HEK293 (cell line): Measurements from ENCODE around the gene TSPAN9.

ENCODE experiments used
- GLI4 ChIP-seq: fragments of 450-650 bp; formaldehyde crosslinking; IDR thresholded peaks from 2 replicates; pipeline ENCODE4 v1.5.1; 2016; ENCODE audit warnings: missing biosample characterization, missing genetic modification characterization
- GLIS1 ChIP-seq: fragments of 450-650 bp; formaldehyde crosslinking; IDR thresholded peaks from 2 replicates; pipeline ENCODE4 v1.5.1; 2016; ENCODE audit warnings: missing biosample characterization, missing genetic modification characterization
- KLF7 ChIP-seq: fragments of 450-650 bp; formaldehyde crosslinking; IDR thresholded peaks from 2 replicates; pipeline ENCODE4 v1.5.1; 2016; ENCODE audit warnings: missing biosample characterization, missing genetic modification characterization, borderline replicate concordance
- PRDM1 ChIP-seq: fragments of 450-650 bp; formaldehyde crosslinking; IDR thresholded peaks from 2 replicates; pipeline ENCODE4; 2016; ENCODE audit warnings: missing biosample characterization, missing genetic modification characterization
- REPIN1 ChIP-seq: fragments of 450-650 bp; formaldehyde crosslinking; IDR thresholded peaks from 2 replicates; pipeline ENCODE4 v1.5.1; 2017; ENCODE audit warnings: missing biosample characterization, missing genetic modification characterization, low read depth
- ZBTB20 ChIP-seq: fragments of 450-650 bp; formaldehyde crosslinking; IDR thresholded peaks from 2 replicates; pipeline ENCODE4 v1.5.1; 2016; ENCODE audit warnings: missing biosample characterization, missing genetic modification characterization
- ZEB2 ChIP-seq: fragments of 450-650 bp; formaldehyde crosslinking; IDR thresholded peaks from 2 replicates; pipeline ENCODE4 v1.5.1; 2016; ENCODE audit warnings: missing biosample characterization, missing genetic modification characterization
- ZFP69B ChIP-seq: fragments of 450-650 bp; formaldehyde crosslinking; IDR thresholded peaks from 2 replicates; pipeline ENCODE4 v1.5.1; 2016; ENCODE audit warnings: missing biosample characterization, missing genetic modification characterization
- ZIC2 ChIP-seq: fragments of 450-650 bp; formaldehyde crosslinking; IDR thresholded peaks from 2 replicates; pipeline ENCODE4 v1.5.1; 2016; ENCODE audit warnings: missing biosample characterization, missing genetic modification characterization
- ZNF132 ChIP-seq: fragments of 450-650 bp; formaldehyde crosslinking; IDR thresholded peaks from 2 replicates; pipeline ENCODE4 v1.5.1; 2017; ENCODE audit warnings: missing biosample characterization, missing genetic modification characterization, borderline replicate concordance
- ZNF157 ChIP-seq: fragments of 450-650 bp; formaldehyde crosslinking; IDR thresholded peaks from 2 replicates; pipeline ENCODE4 v1.5.1; 2016; ENCODE audit warnings: missing biosample characterization, missing genetic modification characterization
- ZNF202 ChIP-seq: fragments of 450-650 bp; formaldehyde crosslinking; IDR thresholded peaks from 2 replicates; pipeline ENCODE4 v1.5.1; 2016; ENCODE audit warnings: missing biosample characterization, missing genetic modification characterization, borderline replicate concordance
- ZNF302 ChIP-seq: fragments of 450-650 bp; formaldehyde crosslinking; IDR thresholded peaks from 2 replicates; pipeline ENCODE4 v1.5.1; 2016; ENCODE audit warnings: missing biosample characterization, missing genetic modification characterization, low read depth
- ZNF335 ChIP-seq: fragments of 450-650 bp; formaldehyde crosslinking; conservative IDR thresholded peaks from 2 replicates; pipeline ENCODE4 v1.5.1; 2016; ENCODE audit warnings: missing biosample characterization, missing genetic modification characterization
- ZNF341 ChIP-seq: fragments of 450-650 bp; formaldehyde crosslinking; IDR thresholded peaks from 2 replicates; pipeline ENCODE4; 2016; ENCODE audit warnings: low read depth, missing biosample characterization, missing genetic modification characterization
- ZNF354C ChIP-seq: fragments of 450-650 bp; formaldehyde crosslinking; IDR thresholded peaks from 2 replicates; pipeline ENCODE4 v1.5.1; 2016; ENCODE audit warnings: missing biosample characterization, missing genetic modification characterization, low read depth, borderline replicate concordance
- ZNF394 ChIP-seq: fragments of 450-650 bp; formaldehyde crosslinking; IDR thresholded peaks from 2 replicates; pipeline ENCODE4 v1.5.1; 2016; ENCODE audit warnings: missing biosample characterization, missing genetic modification characterization, mild to moderate bottlenecking, moderate library complexity, borderline replicate concordance
- ZNF768 ChIP-seq: fragments of 450-650 bp; formaldehyde crosslinking; IDR thresholded peaks from 2 replicates; pipeline ENCODE4 v1.5.1; 2018; ENCODE audit warnings: missing biosample characterization, mild to moderate bottlenecking, missing genetic modification characterization
- ZNF792 ChIP-seq: fragments of 450-650 bp; formaldehyde crosslinking; IDR thresholded peaks from 2 replicates; pipeline ENCODE4 v1.5.1; 2016; ENCODE audit warnings: missing biosample characterization, missing genetic modification characterization
- ZNF837 ChIP-seq: fragments of 450-650 bp; formaldehyde crosslinking; IDR thresholded peaks from 2 replicates; pipeline ENCODE4 v1.5.1; 2016; ENCODE audit warnings: missing biosample characterization, missing genetic modification characterization
- TF ChIP-seq, protein P1 (sequence below): fragments of 450-650 bp; formaldehyde crosslinking; optimal IDR thresholded peaks from 2 replicates; pipeline ENCODE3; 2016; ENCODE audit warnings: missing biosample characterization, mild to moderate bottlenecking, missing genetic modification characterization
- TF ChIP-seq, protein P2 (sequence below): fragments of 450-650 bp; formaldehyde crosslinking; IDR thresholded peaks from 2 replicates; pipeline ENCODE4 v1.5.1; 2016; ENCODE audit warnings: missing biosample characterization, missing genetic modification characterization
- TF ChIP-seq, protein P3 (sequence below): fragments of 450-650 bp; formaldehyde crosslinking; IDR thresholded peaks from 2 replicates; pipeline ENCODE4 v1.5.1; 2017; ENCODE audit warnings: missing biosample characterization, mild to moderate bottlenecking, missing genetic modification characterization, moderate library complexity
- TF ChIP-seq, protein P4 (sequence below): fragments of 450-650 bp; formaldehyde crosslinking; IDR thresholded peaks from 2 replicates; pipeline ENCODE4 v1.5.1; 2016; ENCODE audit warnings: missing biosample characterization, missing genetic modification characterization
- TF ChIP-seq, protein P5 (sequence below): fragments of 450-650 bp; formaldehyde crosslinking; IDR thresholded peaks from 2 replicates; pipeline ENCODE4 v1.5.1; 2017; ENCODE audit warnings: missing biosample characterization, missing genetic modification characterization
- TF ChIP-seq, protein P6 (sequence below): fragments of 450-650 bp; formaldehyde crosslinking; IDR thresholded peaks from 2 replicates; pipeline ENCODE4 v1.5.1; 2016; ENCODE audit warnings: missing biosample characterization, missing genetic modification characterization
- TF ChIP-seq, protein P7 (sequence below): fragments of 450-650 bp; formaldehyde crosslinking; IDR thresholded peaks from 2 replicates; pipeline ENCODE4 v1.5.1; 2016; ENCODE audit warnings: missing biosample characterization, missing genetic modification characterization

Gene TSPAN9

DNA sequence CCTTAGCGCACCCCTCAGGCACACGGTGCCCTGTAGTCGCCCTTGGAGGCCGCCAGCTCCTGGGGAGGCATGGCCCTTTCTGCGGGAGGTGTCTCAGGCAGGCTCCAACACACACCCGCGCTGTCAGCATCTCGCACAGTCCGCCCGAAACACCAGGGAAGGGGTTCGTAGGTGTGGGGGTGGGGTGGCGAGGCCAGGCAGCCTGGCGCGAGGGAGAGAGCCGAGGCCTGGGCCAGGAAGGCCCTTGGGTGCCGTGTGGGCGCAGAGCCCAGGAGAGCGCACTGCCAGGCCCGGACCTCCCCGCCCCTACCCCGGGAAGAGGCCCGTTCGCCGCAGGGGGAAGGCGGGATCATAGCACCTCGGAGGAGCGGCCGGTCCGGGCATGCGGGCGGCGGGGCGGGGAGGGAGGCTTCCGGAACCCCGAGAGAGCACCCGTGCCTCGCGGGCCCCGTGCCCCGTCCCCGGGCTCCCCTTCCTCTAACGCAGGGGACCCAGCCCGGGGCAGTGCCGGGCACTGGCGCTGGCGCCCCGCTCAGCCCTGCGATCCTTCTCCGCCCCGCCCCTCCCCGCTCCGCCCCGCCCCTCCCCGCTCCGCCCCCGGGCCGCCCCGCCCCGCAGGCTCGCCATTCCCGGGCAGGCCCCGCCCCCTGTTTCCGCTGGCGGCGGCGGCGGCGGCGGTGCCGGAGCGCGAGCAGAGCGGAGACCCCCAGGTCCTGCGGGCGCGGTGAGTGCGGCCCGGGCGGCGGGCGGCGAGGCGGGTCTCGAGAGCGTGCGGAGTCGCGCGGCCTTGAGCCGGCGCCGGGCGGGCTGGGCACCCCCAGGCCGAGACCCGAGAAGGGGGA lies at the start of gene TSPAN9 (continued):
- TF ChIP-seq, protein P1, sequence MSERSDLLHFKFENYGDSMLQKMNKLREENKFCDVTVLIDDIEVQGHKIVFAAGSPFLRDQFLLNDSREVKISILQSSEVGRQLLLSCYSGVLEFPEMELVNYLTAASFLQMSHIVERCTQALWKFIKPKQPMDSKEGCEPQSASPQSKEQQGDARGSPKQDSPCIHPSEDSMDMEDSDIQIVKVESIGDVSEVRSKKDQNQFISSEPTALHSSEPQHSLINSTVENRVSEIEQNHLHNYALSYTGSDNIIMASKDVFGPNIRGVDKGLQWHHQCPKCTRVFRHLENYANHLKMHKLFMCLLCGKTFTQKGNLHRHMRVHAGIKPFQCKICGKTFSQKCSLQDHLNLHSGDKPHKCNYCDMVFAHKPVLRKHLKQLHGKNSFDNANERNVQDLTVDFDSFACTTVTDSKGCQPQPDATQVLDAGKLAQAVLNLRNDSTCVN (tag by site-specific recombination) = peak; percentile 72
- TF ChIP-seq, protein P2, sequence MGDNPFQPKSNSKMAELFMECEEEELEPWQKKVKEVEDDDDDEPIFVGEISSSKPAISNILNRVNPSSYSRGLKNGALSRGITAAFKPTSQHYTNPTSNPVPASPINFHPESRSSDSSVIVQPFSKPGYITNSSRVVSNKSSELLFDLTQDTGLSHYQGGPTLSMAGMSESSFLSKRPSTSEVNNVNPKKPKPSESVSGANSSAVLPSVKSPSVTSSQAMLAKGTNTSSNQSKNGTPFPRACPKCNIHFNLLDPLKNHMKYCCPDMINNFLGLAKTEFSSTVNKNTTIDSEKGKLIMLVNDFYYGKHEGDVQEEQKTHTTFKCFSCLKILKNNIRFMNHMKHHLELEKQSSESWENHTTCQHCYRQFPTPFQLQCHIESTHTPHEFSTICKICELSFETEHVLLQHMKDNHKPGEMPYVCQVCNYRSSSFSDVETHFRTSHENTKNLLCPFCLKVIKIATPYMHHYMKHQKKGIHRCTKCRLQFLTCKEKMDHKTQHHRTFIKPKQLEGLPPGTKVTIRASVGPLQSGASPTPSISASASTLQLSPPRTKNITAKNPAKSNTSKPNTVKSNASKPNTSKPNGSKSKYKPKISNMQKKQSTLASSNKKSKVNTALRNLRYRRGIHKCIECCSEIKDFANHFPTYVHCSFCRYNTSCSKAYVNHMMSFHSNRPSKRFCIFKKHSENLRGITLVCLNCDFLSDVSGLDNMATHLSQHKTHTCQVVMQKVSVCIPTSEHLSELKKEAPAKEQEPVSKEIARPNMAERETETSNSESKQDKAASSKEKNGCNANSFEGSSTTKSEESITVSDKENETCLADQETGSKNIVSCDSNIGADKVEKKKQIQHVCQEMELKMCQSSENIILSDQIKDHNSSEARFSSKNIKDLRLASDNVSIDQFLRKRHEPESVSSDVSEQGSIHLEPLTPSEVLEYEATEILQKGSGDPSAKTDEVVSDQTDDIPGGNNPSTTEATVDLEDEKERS = no peak
- no peak for TF ChIP-seq ZNF157 (tag by site-specific recombination)
- TF ChIP-seq, protein P3, sequence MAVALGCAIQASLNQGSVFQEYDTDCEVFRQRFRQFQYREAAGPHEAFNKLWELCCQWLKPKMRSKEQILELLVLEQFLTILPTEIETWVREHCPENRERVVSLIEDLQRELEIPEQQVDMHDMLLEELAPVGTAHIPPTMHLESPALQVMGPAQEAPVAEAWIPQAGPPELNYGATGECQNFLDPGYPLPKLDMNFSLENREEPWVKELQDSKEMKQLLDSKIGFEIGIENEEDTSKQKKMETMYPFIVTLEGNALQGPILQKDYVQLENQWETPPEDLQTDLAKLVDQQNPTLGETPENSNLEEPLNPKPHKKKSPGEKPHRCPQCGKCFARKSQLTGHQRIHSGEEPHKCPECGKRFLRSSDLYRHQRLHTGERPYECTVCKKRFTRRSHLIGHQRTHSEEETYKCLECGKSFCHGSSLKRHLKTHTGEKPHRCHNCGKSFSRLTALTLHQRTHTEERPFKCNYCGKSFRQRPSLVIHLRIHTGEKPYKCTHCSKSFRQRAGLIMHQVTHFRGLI (tag by site-specific recombination) = 0 out of 2 replicates have a peak, but pooled peaks have one; percentile 46
- TF ChIP-seq ZNF335 (tag by site-specific recombination) = peak; percentile 99
- TF ChIP-seq ZIC2 (tag by site-specific recombination) = peak; percentile 96
- peak; percentile 48; the same call in 1 of the 2 replicates for TF ChIP-seq KLF7 (tag by site-specific recombination)
- TF ChIP-seq, protein P4, sequence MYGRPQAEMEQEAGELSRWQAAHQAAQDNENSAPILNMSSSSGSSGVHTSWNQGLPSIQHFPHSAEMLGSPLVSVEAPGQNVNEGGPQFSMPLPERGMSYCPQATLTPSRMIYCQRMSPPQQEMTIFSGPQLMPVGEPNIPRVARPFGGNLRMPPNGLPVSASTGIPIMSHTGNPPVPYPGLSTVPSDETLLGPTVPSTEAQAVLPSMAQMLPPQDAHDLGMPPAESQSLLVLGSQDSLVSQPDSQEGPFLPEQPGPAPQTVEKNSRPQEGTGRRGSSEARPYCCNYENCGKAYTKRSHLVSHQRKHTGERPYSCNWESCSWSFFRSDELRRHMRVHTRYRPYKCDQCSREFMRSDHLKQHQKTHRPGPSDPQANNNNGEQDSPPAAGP (tag by site-specific recombination) = peak; percentile 68; the same call in 1 of the 2 replicates
- TF ChIP-seq ZNF768 = no peak
- TF ChIP-seq GLI4 (tag by site-specific recombination) = 0 out of 2 replicates have a peak, but pooled peaks have one; percentile 43
- TF ChIP-seq ZNF792 (tag by site-specific recombination) = 0 out of 2 replicates have a peak, but pooled peaks have one; percentile 16
- TF ChIP-seq REPIN1 (tag by site-specific recombination) = 0 out of 2 replicates have a peak, but pooled peaks have one; percentile 27
- TF ChIP-seq ZNF302 (tag by site-specific recombination) = no peak
- TF ChIP-seq ZBTB20 (tag by site-specific recombination) = peak; percentile 99
- peak; percentile 73 for TF ChIP-seq ZEB2 (tag by site-specific recombination)
- TF ChIP-seq ZNF837 (tag by site-specific recombination) = peak; percentile 76
- TF ChIP-seq ZNF354C (tag by site-specific recombination) = no peak
- TF ChIP-seq, protein P5, sequence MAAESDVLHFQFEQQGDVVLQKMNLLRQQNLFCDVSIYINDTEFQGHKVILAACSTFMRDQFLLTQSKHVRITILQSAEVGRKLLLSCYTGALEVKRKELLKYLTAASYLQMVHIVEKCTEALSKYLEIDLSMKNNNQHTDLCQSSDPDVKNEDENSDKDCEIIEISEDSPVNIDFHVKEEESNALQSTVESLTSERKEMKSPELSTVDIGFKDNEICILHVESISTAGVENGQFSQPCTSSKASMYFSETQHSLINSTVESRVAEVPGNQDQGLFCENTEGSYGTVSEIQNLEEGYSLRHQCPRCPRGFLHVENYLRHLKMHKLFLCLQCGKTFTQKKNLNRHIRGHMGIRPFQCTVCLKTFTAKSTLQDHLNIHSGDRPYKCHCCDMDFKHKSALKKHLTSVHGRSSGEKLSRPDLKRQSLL (tag by site-specific recombination) = peak; percentile 11; the same call in 1 of the 2 replicates
- TF ChIP-seq ZNF202 (tag by site-specific recombination) = no peak
- peak; percentile 81 for TF ChIP-seq ZNF341
- TF ChIP-seq, protein P6, sequence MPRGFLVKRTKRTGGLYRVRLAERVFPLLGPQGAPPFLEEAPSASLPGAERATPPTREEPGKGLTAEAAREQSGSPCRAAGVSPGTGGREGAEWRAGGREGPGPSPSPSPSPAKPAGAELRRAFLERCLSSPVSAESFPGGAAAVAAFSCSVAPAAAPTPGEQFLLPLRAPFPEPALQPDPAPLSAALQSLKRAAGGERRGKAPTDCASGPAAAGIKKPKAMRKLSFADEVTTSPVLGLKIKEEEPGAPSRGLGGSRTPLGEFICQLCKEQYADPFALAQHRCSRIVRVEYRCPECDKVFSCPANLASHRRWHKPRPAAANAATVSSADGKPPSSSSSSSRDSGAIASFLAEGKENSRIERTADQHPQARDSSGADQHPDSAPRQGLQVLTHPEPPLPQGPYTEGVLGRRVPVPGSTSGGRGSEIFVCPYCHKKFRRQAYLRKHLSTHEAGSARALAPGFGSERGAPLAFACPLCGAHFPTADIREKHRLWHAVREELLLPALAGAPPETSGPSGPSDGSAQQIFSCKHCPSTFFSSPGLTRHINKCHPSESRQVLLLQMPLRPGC (tag by site-specific recombination) = 0 out of 2 replicates have a peak, but pooled peaks have one; percentile 24
- 0 out of 2 replicates have a peak, but pooled peaks have one; percentile 19 for TF ChIP-seq PRDM1 (tag by site-specific recombination)
- TF ChIP-seq GLIS1 (tag by site-specific recombination) = peak; percentile 95
- TF ChIP-seq, protein P7, sequence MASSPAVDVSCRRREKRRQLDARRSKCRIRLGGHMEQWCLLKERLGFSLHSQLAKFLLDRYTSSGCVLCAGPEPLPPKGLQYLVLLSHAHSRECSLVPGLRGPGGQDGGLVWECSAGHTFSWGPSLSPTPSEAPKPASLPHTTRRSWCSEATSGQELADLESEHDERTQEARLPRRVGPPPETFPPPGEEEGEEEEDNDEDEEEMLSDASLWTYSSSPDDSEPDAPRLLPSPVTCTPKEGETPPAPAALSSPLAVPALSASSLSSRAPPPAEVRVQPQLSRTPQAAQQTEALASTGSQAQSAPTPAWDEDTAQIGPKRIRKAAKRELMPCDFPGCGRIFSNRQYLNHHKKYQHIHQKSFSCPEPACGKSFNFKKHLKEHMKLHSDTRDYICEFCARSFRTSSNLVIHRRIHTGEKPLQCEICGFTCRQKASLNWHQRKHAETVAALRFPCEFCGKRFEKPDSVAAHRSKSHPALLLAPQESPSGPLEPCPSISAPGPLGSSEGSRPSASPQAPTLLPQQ (tag by site-specific recombination) = peak; percentile 76
- 0 out of 2 replicates have a peak, but pooled peaks have one; percentile 26 for TF ChIP-seq ZNF394 (tag by site-specific recombination)
- no peak for TF ChIP-seq ZNF132 (tag by site-specific recombination)
- peak; percentile 22; the same call in 1 of the 2 replicates for TF ChIP-seq ZFP69B
